ENCODE data around the gene RAB7B. TPM values are rescaled to one million over a fixed set of nuclear protein-coding genes. Genes with fewer than 3 reads are reported as not detected.

The RAB7B gene
- total RNA-seq, 4 donors from 2014 or later: 0.27 to 0.32 TPM; not detected in 2

DNA sequence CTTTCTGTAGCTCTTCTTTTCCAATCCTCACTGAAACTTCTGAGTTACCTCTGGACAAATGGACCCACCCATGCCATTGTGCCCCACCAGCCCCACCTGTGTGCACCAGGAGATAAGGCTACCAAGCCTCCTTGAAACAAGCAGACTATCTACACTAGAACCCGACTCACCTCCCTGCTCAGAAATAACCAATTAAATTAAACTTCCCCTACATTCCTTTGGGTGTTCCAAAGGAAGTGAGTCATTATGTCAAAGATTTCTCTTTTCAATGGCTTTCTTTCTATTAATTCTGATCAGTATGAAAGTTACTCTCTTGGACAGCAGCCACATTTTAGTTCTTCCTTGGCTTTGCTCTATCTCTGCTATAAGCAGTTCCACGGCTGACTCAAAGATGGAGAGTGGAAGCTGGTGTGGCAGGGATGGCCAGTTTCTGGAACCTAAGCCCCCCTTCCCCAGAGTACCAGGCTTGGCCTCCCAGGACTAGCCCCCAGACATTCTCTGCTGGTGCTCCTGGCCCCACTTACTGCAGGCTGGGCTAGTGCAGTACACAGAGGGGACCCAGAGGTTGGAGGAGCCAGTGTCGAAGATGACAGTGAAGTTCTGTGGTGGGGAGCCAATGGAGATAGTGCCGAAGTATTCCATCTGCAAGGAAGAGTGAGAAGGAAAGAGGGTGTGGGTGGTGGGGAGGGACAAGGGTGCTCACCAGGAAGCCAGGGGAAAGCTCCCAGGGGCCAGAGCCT is 18.6 kb upstream of the RAB7B start:
- Histone ChIP-seq H3K27me3 (no peaks in the 10 kb centered on the region), H3K9me3 (no peaks in the 10 kb centered on the region), H3K4me1 (peaks cover 0 to 11% (median 2%) of the 10 kb centered on the region in 4 donors), H3K4me3 (no peak overlapping the region), H3K27ac (no peak overlapping the region), H3K36me3 (no peaks in the 10 kb centered on the region)
- in situ Hi-C loops (cut with MboI; ENCODE audit: low pct_ligation_motif_present in 1 of 4, low pct_unique_long_range_greater_than_20kb in 1 of 4, low sequenced_read_pairs in 3 of 4) (no loop called here), intact Hi-C loops (cut with DNase I; ENCODE audit: low total_unique reads) (no loop called here)
- TF ChIP-seq, protein P1, sequence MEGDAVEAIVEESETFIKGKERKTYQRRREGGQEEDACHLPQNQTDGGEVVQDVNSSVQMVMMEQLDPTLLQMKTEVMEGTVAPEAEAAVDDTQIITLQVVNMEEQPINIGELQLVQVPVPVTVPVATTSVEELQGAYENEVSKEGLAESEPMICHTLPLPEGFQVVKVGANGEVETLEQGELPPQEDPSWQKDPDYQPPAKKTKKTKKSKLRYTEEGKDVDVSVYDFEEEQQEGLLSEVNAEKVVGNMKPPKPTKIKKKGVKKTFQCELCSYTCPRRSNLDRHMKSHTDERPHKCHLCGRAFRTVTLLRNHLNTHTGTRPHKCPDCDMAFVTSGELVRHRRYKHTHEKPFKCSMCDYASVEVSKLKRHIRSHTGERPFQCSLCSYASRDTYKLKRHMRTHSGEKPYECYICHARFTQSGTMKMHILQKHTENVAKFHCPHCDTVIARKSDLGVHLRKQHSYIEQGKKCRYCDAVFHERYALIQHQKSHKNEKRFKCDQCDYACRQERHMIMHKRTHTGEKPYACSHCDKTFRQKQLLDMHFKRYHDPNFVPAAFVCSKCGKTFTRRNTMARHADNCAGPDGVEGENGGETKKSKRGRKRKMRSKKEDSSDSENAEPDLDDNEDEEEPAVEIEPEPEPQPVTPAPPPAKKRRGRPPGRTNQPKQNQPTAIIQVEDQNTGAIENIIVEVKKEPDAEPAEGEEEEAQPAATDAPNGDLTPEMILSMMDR (IDR thresholded peaks at IDR 0.05): no peak
- TF ChIP-seq POLR2A (IDR thresholded peaks at IDR 0.05) (no peak), EP300 (IDR thresholded peaks at IDR 0.05; ENCODE audit: low read depth) (no peak), POLR2AphosphoS5 (IDR thresholded peaks at IDR 0.05) (no peak)
- WGBS, 2 donors (ENCODE audit: low coverage in 1 of 2): 72 to 80% methylated on average over 3 to 4 of the region's 4 CpGs
- no peak for DNase-seq

DNA sequence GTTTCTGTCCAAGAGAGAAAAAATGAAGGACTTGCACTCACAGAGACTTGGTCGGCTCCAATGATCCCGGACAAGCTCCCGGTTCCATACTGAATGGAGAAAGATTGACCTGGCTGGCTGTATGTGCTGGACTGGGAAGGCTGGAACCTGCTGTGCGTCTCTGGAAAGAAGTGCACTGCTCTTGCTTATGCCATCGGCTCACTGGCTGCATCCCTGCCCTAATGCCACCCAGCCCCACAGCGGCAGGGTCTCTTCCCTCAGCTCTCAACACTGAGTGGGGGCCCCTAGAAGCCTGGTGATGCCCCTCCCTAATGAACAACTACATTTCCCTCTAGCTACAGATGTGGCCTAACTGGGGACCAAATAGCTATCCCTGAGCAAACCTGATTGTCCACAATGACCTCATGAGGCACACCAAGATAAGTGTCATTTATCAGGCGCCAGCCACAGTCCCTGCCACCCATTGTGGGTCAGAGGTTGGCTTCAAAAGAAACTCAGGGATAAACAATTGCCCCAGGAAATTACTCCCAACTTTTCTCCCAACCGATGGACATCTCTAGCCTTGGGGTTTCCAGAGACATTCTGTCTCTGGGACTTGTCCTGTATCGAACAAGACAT is 17.9 kb upstream of the RAB7B start:
- WGBS, 2 donors (ENCODE audit: low coverage in 1 of 2): 92% methylated on average over 9 of the region's 9 CpGs; no CpG with 5 or more reads in 1 of the 2 donors

DNA sequence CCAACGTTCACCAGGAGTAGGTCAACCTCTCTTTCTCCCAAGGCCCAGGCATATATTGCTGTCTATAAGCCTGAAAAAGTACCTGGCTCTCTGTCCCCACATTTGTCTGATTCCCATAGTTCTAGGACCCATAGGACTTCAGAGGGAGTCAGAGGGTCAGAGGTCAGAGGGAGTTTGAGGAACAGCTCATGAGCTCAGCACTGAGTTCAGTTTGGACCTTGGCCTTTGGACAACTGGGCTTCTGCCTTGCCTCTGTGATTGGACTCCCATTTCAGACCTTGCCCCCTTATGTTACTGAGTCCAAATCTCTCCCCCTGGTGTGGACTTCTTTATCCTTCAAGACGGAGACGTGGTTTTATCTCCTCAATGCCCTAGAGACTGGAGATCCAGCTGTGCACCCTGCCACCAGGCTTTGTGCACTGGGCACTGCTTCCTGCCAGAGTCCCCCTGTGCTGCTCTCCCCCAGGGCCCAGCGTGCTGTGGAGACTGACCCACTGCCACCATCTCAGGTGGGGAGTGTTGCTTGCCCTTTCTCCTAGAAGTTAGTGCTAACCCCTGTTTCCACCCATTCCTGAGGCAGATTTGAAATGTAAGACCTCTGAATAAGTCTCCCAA is 17.3 kb upstream of the RAB7B start:
- Histone ChIP-seq H3K36me3 (no peaks in the 10 kb centered on the region), H3K4me3 (no peak overlapping the region), H3K4me1 (peaks cover 0 to 11% (median 2%) of the 10 kb centered on the region in 4 donors), H3K27ac (no peak overlapping the region), H3K9me3 (no peaks in the 10 kb centered on the region), H3K27me3 (no peaks in the 10 kb centered on the region)
- in situ Hi-C loops (cut with MboI; ENCODE audit: low pct_ligation_motif_present in 1 of 4, low pct_unique_long_range_greater_than_20kb in 1 of 4, low sequenced_read_pairs in 3 of 4): no loop called here
- TF ChIP-seq POLR2AphosphoS5 (IDR thresholded peaks at IDR 0.05): no peak
- no peak for TF ChIP-seq POLR2A (IDR thresholded peaks at IDR 0.05)
- TF ChIP-seq, protein P1 (IDR thresholded peaks at IDR 0.05): no peak
- TF ChIP-seq EP300 (IDR thresholded peaks at IDR 0.05; ENCODE audit: low read depth): no peak
- 86% methylated on average over 4 of the region's 4 CpGs; no CpG with 5 or more reads in 1 of the 2 donors for WGBS, 2 donors (ENCODE audit: low coverage in 1 of 2)
- intact Hi-C loops (cut with DNase I; ENCODE audit: low total_unique reads): no loop called here
- no peak for DNase-seq

More for the DNA sequence above, 17.9 kb upstream of the RAB7B start:
- H3K27me3 ChIP-seq: no peaks in the 10 kb centered on the region
- DNase-seq: no peak
- H3K4me3 ChIP-seq: no peak overlapping the region
- TF ChIP-seq EP300 (IDR thresholded peaks at IDR 0.05; ENCODE audit: low read depth) (no peak), POLR2A (IDR thresholded peaks at IDR 0.05) (no peak), POLR2AphosphoS5 (IDR thresholded peaks at IDR 0.05) (no peak)
- TF ChIP-seq, protein P1 (IDR thresholded peaks at IDR 0.05): no peak
- H3K27ac ChIP-seq: no peak overlapping the region
- in situ Hi-C loops (cut with MboI; ENCODE audit: low pct_ligation_motif_present in 1 of 4, low pct_unique_long_range_greater_than_20kb in 1 of 4, low sequenced_read_pairs in 3 of 4) (no loop called here), intact Hi-C loops (cut with DNase I; ENCODE audit: low total_unique reads) (no loop called here)
- peaks cover 0 to 11% (median 2%) of the 10 kb centered on the region in 4 donors for H3K4me1 ChIP-seq
- no peaks in the 10 kb centered on the region for H3K9me3 ChIP-seq
- H3K36me3 ChIP-seq: no peaks in the 10 kb centered on the region

DNA sequence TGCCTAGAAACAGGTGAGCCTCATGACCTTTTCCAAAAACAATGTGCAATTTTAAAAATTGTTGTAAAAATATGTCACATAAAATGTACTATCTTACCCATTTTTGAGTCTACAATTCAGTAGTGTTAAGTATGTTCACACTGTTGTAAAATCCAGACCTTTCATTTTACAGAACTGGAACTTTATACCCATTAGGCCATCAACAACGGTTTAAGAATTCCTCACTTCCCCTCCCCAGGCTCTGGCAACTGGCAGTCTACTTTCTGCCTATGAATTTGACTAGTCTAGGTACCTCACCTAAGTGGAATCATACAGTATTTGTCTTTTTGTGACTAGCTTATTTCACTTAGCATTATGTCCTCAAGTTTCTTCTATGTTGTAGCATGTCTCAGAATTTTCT is 11.9 kb upstream of the RAB7B start:
- no peak overlapping the region for H3K4me3 ChIP-seq
- H3K27me3 ChIP-seq: no peaks in the 10 kb centered on the region
- intact Hi-C loops (cut with DNase I; ENCODE audit: low total_unique reads) (no loop called here), in situ Hi-C loops (cut with MboI; ENCODE audit: low pct_ligation_motif_present in 1 of 4, low pct_unique_long_range_greater_than_20kb in 1 of 4, low sequenced_read_pairs in 3 of 4) (no loop called here)
- H3K36me3 ChIP-seq: no peaks in the 10 kb centered on the region
- H3K4me1 ChIP-seq: peaks cover 0 to 11% (median 0%) of the 10 kb centered on the region in 4 donors
- 36 to 69% methylated on average over 1 of the region's 1 CpG for WGBS, 2 donors (ENCODE audit: low coverage in 1 of 2)
- no peak for DNase-seq
- no peak overlapping the region for H3K27ac ChIP-seq
- no peaks in the 10 kb centered on the region for H3K9me3 ChIP-seq
- TF ChIP-seq POLR2A (IDR thresholded peaks at IDR 0.05) (no peak), EP300 (IDR thresholded peaks at IDR 0.05; ENCODE audit: low read depth) (no peak), POLR2AphosphoS5 (IDR thresholded peaks at IDR 0.05) (no peak)
- TF ChIP-seq, protein P1 (IDR thresholded peaks at IDR 0.05): no peak
